BJ (cell line): Measurements from ENCODE around the gene SLC32A1. TPM values are rescaled to one million over a fixed set of nuclear protein-coding genes. Genes with fewer than 3 reads are reported as not detected.

Experiments
- CTCF ChIA-PET: fragments of 350-600 bp; formaldehyde crosslinking; extraction: SDS; loops from one replicate; lab custom pipeline; 2021; ENCODE audit warnings: antibody characterized with exemption, inconsistent platforms; lab: Yijun Ruan, JAX
- POLR2A ChIA-PET: fragments of 300-600 bp; sonication (Branson Sonifier 250); formaldehyde crosslinking; extraction: SDS; loops from one replicate; lab custom pipeline; 2021; ENCODE audit warnings: antibody characterized with exemption; lab: Charles Lee
- DNase-seq: peaks from one replicate; pipeline ENCODE4 v3.0.0-alpha.2; 2011; ENCODE audit warnings: low read depth
- H3K27me3 ChIP-seq: 2 replicates; pipeline ENCODE4 v1.6.0; 2011; ENCODE audit warnings: low read length; ENCODE audit not compliant: control insufficient read depth, insufficient read depth
- H3K36me3 ChIP-seq: 2 replicates; pipeline ENCODE4 v1.5.1; 2011; ENCODE audit warnings: low read length; ENCODE audit not compliant: control insufficient read depth, insufficient read depth
- H3K4me3 ChIP-seq: 2 replicates; pipeline ENCODE4 v1.5.1; 2011; ENCODE audit warnings: low read depth, mild to moderate bottlenecking, control low read depth, low read length
- CTCF ChIP-seq: IDR thresholded peaks from 2 replicates; pipeline ENCODE4 v1.5.1; 2011; ENCODE audit warnings: low read depth, mild to moderate bottlenecking, control low read depth, inconsistent platforms, low read length, moderate library complexity; ENCODE audit not compliant: insufficient read depth
- polyA plus RNA-seq: library from polyadenylated mRNA; depleted of rRNA; stranded (reverse); fragments of >200 nt; gene quantifications from 2 replicates; pipeline ENCODE4 v1.2.3, GENCODE V29; 2011

SLC32A1 gene
- polyA plus RNA-seq, 1 experiment = not detected

GRCh38 chr20:38751360-38751976 is 27.2 kb downstream of the SLC32A1 start:
- ChIA-PET POLR2A (no interaction called here), CTCF (interaction anchor here (0.6 to 6.7 kb wide), 13 partner anchors 8 to 108 kb away, joined by 3 to 88 read pairs (median 4); no protein-coding TSS in a partner anchor)
- Histone ChIP-seq H3K36me3 (peaks cover 4% of the 10 kb centered on the region), H3K27me3 (no peaks in the 10 kb centered on the region), H3K4me3 (no peak overlapping the region)
- no peak for DNase-seq
- peak; percentile 69 for TF ChIP-seq CTCF

- POLR2A ChIA-PET = no interaction called here
- no peak for DNase-seq
Observed at GRCh38 chr20:38752029-38752428, 27.7 kb downstream of the SLC32A1 start.

GRCh38 chr20:38754924-38755323 is 30.6 kb downstream of the SLC32A1 start:
- ChIA-PET POLR2A (no interaction called here), CTCF (no interaction called here)
- Histone ChIP-seq H3K4me3 (no peak overlapping the region), H3K27me3 (no peaks in the 10 kb centered on the region), H3K36me3 (peaks cover 9% of the 10 kb centered on the region)
- no peak for DNase-seq
- TF ChIP-seq CTCF = no peak

More at GRCh38 chr20:38752029-38752428, 27.7 kb downstream of the SLC32A1 start:
- no peak for TF ChIP-seq CTCF
- Histone ChIP-seq H3K27me3 (no peaks in the 10 kb centered on the region), H3K36me3 (peaks cover 6% of the 10 kb centered on the region), H3K4me3 (no peak overlapping the region)
- CTCF ChIA-PET = interaction anchor here (0.6 to 6.7 kb wide), 14 partner anchors 8 to 108 kb away, joined by 3 to 88 read pairs (median 4); no protein-coding TSS in a partner anchor

- H3K27me3 ChIP-seq = no peaks in the 10 kb centered on the region
- ChIA-PET CTCF (interaction anchor here (0.7 to 1.0 kb wide), 2 partner anchors 23 to 35 kb away, joined by 3 read pairs; no protein-coding TSS in a partner anchor), POLR2A (no interaction called here)
- TF ChIP-seq CTCF = no peak
- H3K4me3 ChIP-seq = no peak overlapping the region
- H3K36me3 ChIP-seq = peaks cover 11% of the 10 kb centered on the region
- DNase-seq = no peak
Observed at GRCh38 chr20:38755324-38755910, 31.1 kb downstream of the SLC32A1 start.

GRCh38 chr20:38757145-38757775 is 33.0 kb downstream of the SLC32A1 start:
- Histone ChIP-seq H3K4me3 (no peak overlapping the region), H3K27me3 (no peaks in the 10 kb centered on the region), H3K36me3 (peaks cover 9% of the 10 kb centered on the region)
- TF ChIP-seq CTCF = no peak
- ChIA-PET CTCF (interaction anchor here (0.7 to 1.7 kb wide), 4 partner anchors 31 to 291 kb away, joined by 3 to 5 read pairs (median 3); no protein-coding TSS in a partner anchor), POLR2A (no interaction called here)
- DNase-seq = no peak
